ENCODE data around the gene SCYL1.

DNA sequence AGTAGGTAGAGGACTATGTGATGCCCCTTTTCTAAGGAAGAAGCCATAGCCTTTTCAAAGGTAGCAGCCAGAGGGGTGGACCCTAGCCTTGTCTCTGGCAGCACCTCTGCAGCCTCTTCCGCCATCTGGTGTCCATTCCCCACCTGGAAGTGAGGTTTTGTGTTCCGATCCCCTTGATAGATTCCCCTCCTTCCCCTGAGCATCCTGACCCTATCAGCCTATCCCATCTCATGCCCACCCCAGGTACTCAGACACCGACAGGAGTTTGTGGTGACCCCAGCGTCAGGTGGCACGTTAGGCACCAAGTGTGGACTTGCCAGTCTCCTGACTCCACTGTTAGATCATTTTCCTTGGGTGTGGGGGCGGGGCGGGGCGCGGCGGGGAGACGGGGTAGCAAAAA, 47.1 kb downstream of the SCYL1 start:
- TF ChIP-seq CTCF (IDR thresholded peaks at IDR 0.05; ENCODE audit: low read depth, low read length) (peak; percentile 50), EZH2phosphoT487 (IDR thresholded peaks at IDR 0.05; ENCODE audit: low read depth) (no peak)

Data from OCI-LY3 (cell line).